ENCODE results near the gene C2orf78. TPM values are rescaled to one million over a fixed set of nuclear protein-coding genes. Genes with fewer than 3 reads are reported as not detected.

Gene C2orf78
- total and polyA plus RNA-seq, 2 of the 4 experiments (the other 2 are of a cell fraction), result 0.03 TPM; not detected in 1

- H3K36me3 ChIP-seq (ENCODE audit: control insufficient read depth, insufficient read depth, low read length), result peaks cover 34% of the 10 kb centered on the region
- intact Hi-C loops (cut with micrococcal nuclease), result no loop called here
Measured at GRCh38 chr2:73770725-73771124, 13.3 kb upstream of the C2orf78 start.

More at GRCh38 chr2:73770725-73771124, 13.3 kb upstream of the C2orf78 start:
- no peak overlapping the region for H4K8ac ChIP-seq (ENCODE audit: low read depth in 2 of 2, low read length in 2 of 2)
- no peak overlapping the region for H3K4ac ChIP-seq (ENCODE audit: low read depth, low read length)
- H2BK20ac ChIP-seq (ENCODE audit: low read depth, low read length), result no peak overlapping the region
- H3K4me2 ChIP-seq (ENCODE audit: low read depth, low read length), result no peak overlapping the region
- ChIA-PET POLR2A (ENCODE audit: unreplicated experiment) (no interaction called here), CTCF (no interaction called here)
- peaks cover 12 to 19% of the 10 kb centered on the region in 2 experiments; a peak in 3 of 4 replicates for H3K79me1 ChIP-seq (ENCODE audit: low read depth in 1 of 2, low read length in 2 of 2)
- no TSS peak for BruUV-seq (replicated peaks)
- no peak overlapping the region for H2AK5ac ChIP-seq (ENCODE audit: low read depth, low read length)
- WGBS, 2 experiments (ENCODE audit: extremely low coverage in 2 of 2, insufficient read length in 1 of 2), result 88% methylated on average over 3 of the region's 3 CpGs; no CpG with 5 or more reads in 1 of the 2 experiments
- H3K18ac ChIP-seq (ENCODE audit: low read depth, low read length), result no peak overlapping the region
- no peak overlapping the region for H3K9ac ChIP-seq (ENCODE audit: low read depth, low read length)
- no peak overlapping the region for H2AFZ ChIP-seq (replicated peaks; ENCODE audit: low read length, poor library complexity)
- H3K9me1 ChIP-seq (ENCODE audit: insufficient read depth, low read length), result 0 out of 2 replicates have a peak, but pooled peaks cover 2% of the 10 kb centered on the region
- H4K5ac ChIP-seq (ENCODE audit: low read depth, low read length), result no peak overlapping the region
- H3K9me3 ChIP-seq (ENCODE audit: control insufficient read depth, insufficient read depth, low read length), result no peaks in the 10 kb centered on the region
- H2AK9ac ChIP-seq (replicated peaks; ENCODE audit: low read depth, low read length, poor library complexity), result no peak overlapping the region
- H3K4me1 ChIP-seq (ENCODE audit: control insufficient read depth, insufficient read depth, low read length), result no peaks in the 10 kb centered on the region
- in situ Hi-C loops (cut with MboI; ENCODE audit: low sequenced_read_pairs), result no loop called here
- TF ChIP-seq FOS (IDR thresholded peaks at IDR 0.05; ENCODE audit: low read depth, low read length) (no peak), BHLHE40 (IDR thresholded peaks at IDR 0.05; ENCODE audit: low read depth, low read length) (no peak), MAZ (IDR thresholded peaks at IDR 0.05; ENCODE audit: borderline replicate concordance, low read depth, low read length) (no peak), ELK1 (IDR thresholded peaks at IDR 0.05; ENCODE audit: borderline replicate concordance, low read depth, low read length) (no peak), SMC3 (IDR thresholded peaks at IDR 0.05; ENCODE audit: low read depth, low read length) (no peak), NFE2L2 (IDR thresholded peaks at IDR 0.05; ENCODE audit: low read depth, low read length) (no peak), USF2 (IDR thresholded peaks at IDR 0.05; ENCODE audit: low read depth, low read length) (no peak), MXI1 (IDR thresholded peaks at IDR 0.05; ENCODE audit: borderline replicate concordance, low read depth, low read length) (no peak), RAD21 (IDR thresholded peaks at IDR 0.05; ENCODE audit: low read length) (no peak), CTCF (conservative IDR thresholded peaks at IDR 0.05; ENCODE audit: low read depth, low read length) (no peak), CEBPB (IDR thresholded peaks at IDR 0.05; ENCODE audit: low read depth, low read length) (no peak), POLR2A (IDR thresholded peaks at IDR 0.05; ENCODE audit: low read depth, low read length) (no peak)
- no peak overlapping the region for H2BK120ac ChIP-seq (ENCODE audit: low read depth, low read length)
- no peak overlapping the region for H3K27ac ChIP-seq (ENCODE audit: insufficient read depth, low read length)
- no peak overlapping the region for H3K14ac ChIP-seq (replicated peaks; ENCODE audit: low read depth, low read length)
- H4K20me1 ChIP-seq (ENCODE audit: insufficient read depth, low read length), result no peaks in the 10 kb centered on the region; the same call in 1 of the 2 replicates
- no peak overlapping the region for H2BK15ac ChIP-seq (ENCODE audit: low read depth, low read length)
- H3K23ac ChIP-seq (ENCODE audit: low read depth, low read length), result no peak overlapping the region
- no peak overlapping the region for H3K56ac ChIP-seq (ENCODE audit: extremely low read depth, insufficient read depth, low read length)
- H2BK5ac ChIP-seq (ENCODE audit: low read depth, low read length, poor library complexity, severe bottlenecking), result no peak overlapping the region
- no peaks in the 10 kb centered on the region for H3K27me3 ChIP-seq (ENCODE audit: control insufficient read depth, insufficient read depth, low read length)
- DNase-seq (no peak), ATAC-seq (ENCODE audit: low read depth) (no peak)
- dilution Hi-C loops (cut with HindIII; ENCODE audit: low sequenced_read_pairs, unreplicated experiment), result no loop called here
- H3K4me3 ChIP-seq (ENCODE audit: insufficient read depth, low read depth, low read length), result no peak overlapping the region
- H4K91ac ChIP-seq (ENCODE audit: insufficient read depth, low read depth, low read length), result no peak overlapping the region

All from IMR-90 (cell line).